ENCODE results near the gene PRKAR2B. TPM values are rescaled to one million over a fixed set of nuclear protein-coding genes. Genes with fewer than 3 reads are reported as not detected.

The PRKAR2B gene
- total and polyA plus RNA-seq, 2 donors (not counting 1 experiment from before 2014, with no cell fraction given) = 0.07 to 0.81 TPM

- Mint-ChIP-seq H3K27me3 (no peaks in the 10 kb centered on the region), H3K4me3 (no peak overlapping the region), H3K4me1 (no peaks in the 10 kb centered on the region), H3K9me3 (ENCODE audit: insufficient read depth) (no peaks in the 10 kb centered on the region), H3K27ac (no peak overlapping the region)
- H3K27ac ChIP-seq (ENCODE audit: low read length in 2 of 2) = no peak overlapping the region
- no peak for DNase-seq
- no peaks in the 10 kb centered on the region for H4K20me1 ChIP-seq (ENCODE audit: control insufficient read depth, insufficient read depth, low read length, poor library complexity, severe bottlenecking)
- H3K9ac ChIP-seq (ENCODE audit: low read length) = no peak overlapping the region
- H3K4me3 ChIP-seq (ENCODE audit: control extremely low read depth in 1 of 5, extremely low read depth in 1 of 5, insufficient read depth in 1 of 5, low read depth in 2 of 5, low read length in 4 of 5) = no peak overlapping the region
- no peak for ATAC-seq (ENCODE audit: low read depth)
- no peaks in the 10 kb centered on the region for H3K9me3 ChIP-seq (ENCODE audit: control extremely low read depth in 1 of 3, control insufficient read depth in 2 of 3, insufficient read depth in 1 of 3, low read length in 2 of 3)
- TF ChIP-seq, protein P1, sequence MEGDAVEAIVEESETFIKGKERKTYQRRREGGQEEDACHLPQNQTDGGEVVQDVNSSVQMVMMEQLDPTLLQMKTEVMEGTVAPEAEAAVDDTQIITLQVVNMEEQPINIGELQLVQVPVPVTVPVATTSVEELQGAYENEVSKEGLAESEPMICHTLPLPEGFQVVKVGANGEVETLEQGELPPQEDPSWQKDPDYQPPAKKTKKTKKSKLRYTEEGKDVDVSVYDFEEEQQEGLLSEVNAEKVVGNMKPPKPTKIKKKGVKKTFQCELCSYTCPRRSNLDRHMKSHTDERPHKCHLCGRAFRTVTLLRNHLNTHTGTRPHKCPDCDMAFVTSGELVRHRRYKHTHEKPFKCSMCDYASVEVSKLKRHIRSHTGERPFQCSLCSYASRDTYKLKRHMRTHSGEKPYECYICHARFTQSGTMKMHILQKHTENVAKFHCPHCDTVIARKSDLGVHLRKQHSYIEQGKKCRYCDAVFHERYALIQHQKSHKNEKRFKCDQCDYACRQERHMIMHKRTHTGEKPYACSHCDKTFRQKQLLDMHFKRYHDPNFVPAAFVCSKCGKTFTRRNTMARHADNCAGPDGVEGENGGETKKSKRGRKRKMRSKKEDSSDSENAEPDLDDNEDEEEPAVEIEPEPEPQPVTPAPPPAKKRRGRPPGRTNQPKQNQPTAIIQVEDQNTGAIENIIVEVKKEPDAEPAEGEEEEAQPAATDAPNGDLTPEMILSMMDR (IDR thresholded peaks at IDR 0.05) = no peak
- TF ChIP-seq EZH2 (IDR thresholded peaks at IDR 0.05; ENCODE audit: borderline replicate concordance, insufficient read depth, low read depth, low read length, poor library complexity, severe bottlenecking) = no peak
- intact Hi-C loops (cut with micrococcal nuclease) = no loop called here
- WGBS (ENCODE audit: insufficient coverage) = 98% methylated on average over 6 of the region's 11 CpGs
- H2AFZ ChIP-seq (ENCODE audit: insufficient read depth, low read depth, low read length, poor library complexity, severe bottlenecking) = no peak overlapping the region
- no peak overlapping the region for H3K4me2 ChIP-seq (replicated peaks; ENCODE audit: low read depth, low read length, poor library complexity, severe bottlenecking)
- no peaks in the 10 kb centered on the region for H3K36me3 ChIP-seq (replicated peaks in 1 of 2; ENCODE audit: control extremely low read depth in 1 of 2, control insufficient read depth in 1 of 2, extremely low read depth in 1 of 2, insufficient read depth in 2 of 2, low read length in 1 of 2)
- POLR2A ChIA-PET = no interaction called here
- no peaks in the 10 kb centered on the region for H3K79me2 ChIP-seq (ENCODE audit: control insufficient read depth, insufficient read depth, low read length)
- CTCF ChIA-PET = no interaction called here
- no peaks in the 10 kb centered on the region for H3K27me3 ChIP-seq (replicated peaks in 1 of 4; ENCODE audit: control extremely low read depth in 1 of 4, control insufficient read depth in 3 of 4, insufficient read depth in 4 of 4, low read length in 3 of 4)
- H3K4me1 ChIP-seq (ENCODE audit: control insufficient read depth in 2 of 2, insufficient read depth in 2 of 2, low read length in 2 of 2) = no peaks in the 10 kb centered on the region
Observed at GRCh38 chr7:107079212-107079940, 34.9 kb downstream of the PRKAR2B start.

- H3K27ac Mint-ChIP-seq = no peak overlapping the region
- POLR2A ChIA-PET = no interaction called here
- no peaks in the 10 kb centered on the region for H3K36me3 ChIP-seq (replicated peaks in 1 of 2; ENCODE audit: control extremely low read depth in 1 of 2, control insufficient read depth in 1 of 2, extremely low read depth in 1 of 2, insufficient read depth in 2 of 2, low read length in 1 of 2)
- ATAC-seq (ENCODE audit: low read depth) = no peak
- H3K4me3 Mint-ChIP-seq = no peak overlapping the region
- intact Hi-C loops (cut with micrococcal nuclease) = no loop called here
- H3K27me3 ChIP-seq (replicated peaks in 1 of 4; ENCODE audit: control extremely low read depth in 1 of 4, control insufficient read depth in 3 of 4, insufficient read depth in 4 of 4, low read length in 3 of 4) = no peaks in the 10 kb centered on the region
- 84% methylated on average over 4 of the region's 4 CpGs for WGBS (ENCODE audit: insufficient coverage)
- DNase-seq = no peak
- CTCF ChIA-PET = no interaction called here
- no peaks in the 10 kb centered on the region for H4K20me1 ChIP-seq (ENCODE audit: control insufficient read depth, insufficient read depth, low read length, poor library complexity, severe bottlenecking)
- H3K4me1 Mint-ChIP-seq = no peaks in the 10 kb centered on the region
- H3K4me2 ChIP-seq (replicated peaks; ENCODE audit: low read depth, low read length, poor library complexity, severe bottlenecking) = no peak overlapping the region
- no peak overlapping the region for H2AFZ ChIP-seq (ENCODE audit: insufficient read depth, low read depth, low read length, poor library complexity, severe bottlenecking)
- no peak overlapping the region for H3K9ac ChIP-seq (ENCODE audit: low read length)
- no peak for TF ChIP-seq EZH2 (IDR thresholded peaks at IDR 0.05; ENCODE audit: borderline replicate concordance, insufficient read depth, low read depth, low read length, poor library complexity, severe bottlenecking)
- TF ChIP-seq, protein P1 (IDR thresholded peaks at IDR 0.05) = no peak
- no peak overlapping the region for H3K4me3 ChIP-seq (ENCODE audit: control extremely low read depth in 1 of 5, extremely low read depth in 1 of 5, insufficient read depth in 1 of 5, low read depth in 2 of 5, low read length in 4 of 5)
- H3K27ac ChIP-seq (ENCODE audit: low read length in 2 of 2) = no peak overlapping the region
- no peaks in the 10 kb centered on the region for H3K9me3 Mint-ChIP-seq (ENCODE audit: insufficient read depth)
- no peaks in the 10 kb centered on the region for H3K9me3 ChIP-seq (ENCODE audit: control extremely low read depth in 1 of 3, control insufficient read depth in 2 of 3, insufficient read depth in 1 of 3, low read length in 2 of 3)
- no peaks in the 10 kb centered on the region for H3K4me1 ChIP-seq (ENCODE audit: control insufficient read depth in 2 of 2, insufficient read depth in 2 of 2, low read length in 2 of 2)
- H3K79me2 ChIP-seq (ENCODE audit: control insufficient read depth, insufficient read depth, low read length) = no peaks in the 10 kb centered on the region
- no peaks in the 10 kb centered on the region for H3K27me3 Mint-ChIP-seq
Observed at GRCh38 chr7:107080099-107080505, 35.6 kb downstream of the PRKAR2B start.
